GM23338 (cell line): ENCODE measurements around the gene LIMCH1. TPM values are rescaled to one million over a fixed set of nuclear protein-coding genes. Genes with fewer than 3 reads are reported as not detected.
A peak's percentile ranks its signal among the peaks of the same experiment; 100 is the strongest.

Source experiments
- ATAC-seq: fragments of 200-7000 bp; cut with Tn5 transposase; 3 replicates; pipeline ENCODE4 v1.9.1; 2020
- DNase-seq: peaks from one replicate; pipeline ENCODE4 v3.0.0-alpha.2; 2015; ENCODE audit warnings: low spot score
- H2AFZ ChIP-seq: fragments of 200-600 bp; sonication (generic); 2 replicates; pipeline ENCODE4 v1.8.0; 2016; ENCODE audit warnings: antibody characterized with exemption, mild to moderate bottlenecking, moderate library complexity
- H3F3A ChIP-seq: fragments of 200-600 bp; sonication (generic); replicated peaks from 2 replicates; pipeline ENCODE4 v1.8.0; 2017; ENCODE audit warnings: antibody characterized with exemption, mixed run types, low read depth
- H3K27ac ChIP-seq: fragments of 200-600 bp; sonication (generic); 2 replicates; pipeline ENCODE4 v1.6.1; 2016; ENCODE audit warnings: low read depth
- H3K27me3 ChIP-seq: fragments of 200-600 bp; sonication (generic); 2 replicates; pipeline ENCODE4 v1.8.0; 2016; ENCODE audit warnings: mild to moderate bottlenecking, mixed run types, moderate library complexity; ENCODE audit not compliant: insufficient read depth
- H3K36me3 ChIP-seq: fragments of 200-600 bp; sonication (generic); 2 replicates; pipeline ENCODE4 v1.8.0; 2016; ENCODE audit warnings: mild to moderate bottlenecking; ENCODE audit not compliant: insufficient read depth
- H3K4me1 ChIP-seq: fragments of 200-600 bp; sonication (generic); 2 replicates; pipeline ENCODE4 v1.8.0; 2016; ENCODE audit warnings: mild to moderate bottlenecking, moderate library complexity; ENCODE audit not compliant: insufficient read depth
- H3K4me2 ChIP-seq: fragments of 200-600 bp; sonication (generic); 2 replicates; pipeline ENCODE4 v1.7.1; 2017; ENCODE audit warnings: mixed run types
- H3K4me3 ChIP-seq: fragments of 200-600 bp; sonication (generic); 2 replicates; pipeline ENCODE4 v1.6.1; 2016; ENCODE audit warnings: mixed run types
- H3K79me2 ChIP-seq: fragments of 200-600 bp; sonication (generic); replicated peaks from 2 replicates; pipeline ENCODE4 v1.8.0; 2017; ENCODE audit warnings: mild to moderate bottlenecking; ENCODE audit not compliant: insufficient read depth
- H3K9me2 ChIP-seq: fragments of 200-600 bp; sonication (generic); 2 replicates; pipeline ENCODE4 v1.8.0; 2017; ENCODE audit not compliant: insufficient read depth
- H4K20me1 ChIP-seq: fragments of 200-600 bp; sonication (generic); replicated peaks from 2 replicates; pipeline ENCODE4 v1.8.0; 2017; ENCODE audit warnings: mild to moderate bottlenecking; ENCODE audit not compliant: insufficient read depth
- H3K27ac Mint-ChIP-seq: 2 replicates; pipeline ENCODE4 v1.8.0; 2020; ENCODE audit warnings: inconsistent platforms, mild to moderate bottlenecking, moderate library complexity, mixed read lengths
- H3K27me3 Mint-ChIP-seq: 3 replicates; pipeline ENCODE4 v1.8.0; 2022; ENCODE audit warnings: low read depth, mild to moderate bottlenecking, moderate library complexity, mixed read lengths, inconsistent platforms; ENCODE audit not compliant: insufficient read depth, poor library complexity
- H3K36me3 Mint-ChIP-seq: 3 replicates; pipeline ENCODE4 v1.8.0; 2021; ENCODE audit warnings: low read depth, mild to moderate bottlenecking, inconsistent platforms, moderate library complexity, mixed read lengths
- H3K4me1 Mint-ChIP-seq: 3 replicates; pipeline ENCODE4 v1.8.0; 2020; ENCODE audit warnings: mild to moderate bottlenecking, inconsistent platforms, mixed read lengths
- H3K4me3 Mint-ChIP-seq: 3 replicates; pipeline ENCODE4 v1.8.0; 2021; ENCODE audit warnings: moderate library complexity, mild to moderate bottlenecking, inconsistent platforms, mixed read lengths
- H3K9me3 Mint-ChIP-seq: 3 replicates; pipeline ENCODE4 v1.8.0; 2020; ENCODE audit warnings: moderate library complexity, mild to moderate bottlenecking, inconsistent platforms, mixed read lengths
- CREB1 ChIP-seq: fragments of 250-450 bp; sonication (Bioruptor Pico); IDR thresholded peaks from 2 replicates; pipeline ENCODE4 v1.5.0; 2020; ENCODE audit warnings: low read depth, mild to moderate bottlenecking, moderate library complexity
- CTCF ChIP-seq, 2 experiments: fragments of 200-600 bp in 1 of 2; sonication (generic) in 1 of 2; conservative IDR thresholded peaks; 2 replicates each; pipeline versions ENCODE4 v1.5.1 to v1.6.1; 2016 to 2017; ENCODE audit warnings: antibody characterized with exemption in 2 of 2, low read depth in 2 of 2, mild to moderate bottlenecking in 2 of 2, moderate library complexity in 1 of 2
- ETS1 ChIP-seq: IDR thresholded peaks from 2 replicates; pipeline ENCODE4 v1.6.1; 2016; ENCODE audit warnings: antibody characterized with exemption
- EZH2 ChIP-seq: fragments of 200-600 bp; sonication (generic); IDR thresholded peaks from one replicate; pipeline ENCODE4 v1.8.0; 2017; ENCODE audit warnings: antibody characterized with exemption, mild to moderate bottlenecking, low read depth; ENCODE audit not compliant: unreplicated experiment
- EZH2phosphoT487 ChIP-seq: fragments of 200-600 bp; sonication (generic); IDR thresholded peaks from one replicate; pipeline ENCODE4 v1.8.1; 2018; ENCODE audit warnings: antibody characterized with exemption; ENCODE audit not compliant: unreplicated experiment
- JUNB ChIP-seq: IDR thresholded peaks from one replicate; pipeline ENCODE4 v1.6.1; 2016; ENCODE audit warnings: antibody characterized with exemption; ENCODE audit not compliant: unreplicated experiment
- POLR2AphosphoS5 ChIP-seq: IDR thresholded peaks from 2 replicates; pipeline ENCODE4 v1.6.1; 2016; ENCODE audit warnings: antibody characterized with exemption, low read depth
- REST ChIP-seq: IDR thresholded peaks from one replicate; pipeline ENCODE4 v1.6.1; 2018; ENCODE audit warnings: antibody characterized with exemption; ENCODE audit not compliant: unreplicated experiment
- STAT1 ChIP-seq: IDR thresholded peaks from one replicate; pipeline ENCODE4 v1.6.1; 2016; ENCODE audit warnings: antibody characterized with exemption; ENCODE audit not compliant: unreplicated experiment
- ZNF114 ChIP-seq: fragments of 250-450 bp; sonication (Bioruptor Pico); IDR thresholded peaks from 2 replicates; pipeline ENCODE4 v1.5.0; 2020; ENCODE audit warnings: mild to moderate bottlenecking, moderate library complexity
- ZNF331 ChIP-seq: fragments of 250-450 bp; sonication (Bioruptor Pico); IDR thresholded peaks from 2 replicates; pipeline ENCODE4 v1.5.0; 2020; ENCODE audit warnings: low read depth, mild to moderate bottlenecking, moderate library complexity
- polyA plus RNA-seq: library from polyadenylated mRNA; unstranded; fragments of >200 nt; fragmentation: Nextera tagmentation; extraction: Ambion mirVana; gene quantifications from 2 replicates; pipeline ENCODE4 v1.2.1, GENCODE V29; 2016
- total RNA-seq: library from RNA; depleted of rRNA; stranded (reverse); fragments of >200 nt; shearing (Covaris generic); gene quantifications from 2 replicates; pipeline ENCODE4 v1.2.3, GENCODE V29; 2014

The LIMCH1 gene
- total and polyA plus RNA-seq, 2 experiments from 2014 or later, result 1.5 TPM

GRCh38 chr4:41693629-41694028 is 155.7 kb downstream of the LIMCH1 start:
- H3K4me2 ChIP-seq, result no peak overlapping the region
- H3K36me3 ChIP-seq, result no peaks in the 10 kb centered on the region
- Mint-ChIP-seq H3K27me3 (no peaks in the 10 kb centered on the region), H3K27ac (no peak overlapping the region), H3K4me1 (peaks cover 9% of the 10 kb centered on the region), H3K9me3 (no peaks in the 10 kb centered on the region), H3K4me3 (no peak overlapping the region), H3K36me3 (no peaks in the 10 kb centered on the region)
- peak; percentile 55 for DNase-seq
- no peaks in the 10 kb centered on the region for H3K4me1 ChIP-seq
- no peak overlapping the region for H3K4me3 ChIP-seq
- no peaks in the 10 kb centered on the region for H4K20me1 ChIP-seq
- H2AFZ ChIP-seq, result no peak overlapping the region
- H3K79me2 ChIP-seq, result no peaks in the 10 kb centered on the region
- TF ChIP-seq EZH2, result no peak
- no peak for TF ChIP-seq REST
- peak; percentile 59 to 75 for TF ChIP-seq CTCF (conservative IDR thresholded peaks at IDR 0.05; ENCODE audit: low read depth in 2 of 2)
- no peak for TF ChIP-seq EZH2phosphoT487
- no peaks in the 10 kb centered on the region for H3K9me2 ChIP-seq
- no peaks in the 10 kb centered on the region for H3F3A ChIP-seq
- no peak for ATAC-seq
- H3K27ac ChIP-seq, result no peak overlapping the region
- H3K27me3 ChIP-seq, result no peaks in the 10 kb centered on the region

- Histone ChIP-seq H3K36me3 (no peaks in the 10 kb centered on the region), H3K4me2 (no peak overlapping the region), H3K27ac (no peak overlapping the region), H2AFZ (no peak overlapping the region), H3K27me3 (no peaks in the 10 kb centered on the region), H4K20me1 (no peaks in the 10 kb centered on the region), H3K4me3 (no peak overlapping the region), H3K4me1 (no peaks in the 10 kb centered on the region), H3F3A (no peaks in the 10 kb centered on the region), H3K79me2 (no peaks in the 10 kb centered on the region), H3K9me2 (no peaks in the 10 kb centered on the region)
- Mint-ChIP-seq H3K27me3 (no peaks in the 10 kb centered on the region), H3K27ac (no peak overlapping the region), H3K4me1 (peaks cover 9% of the 10 kb centered on the region), H3K9me3 (no peaks in the 10 kb centered on the region), H3K36me3 (no peaks in the 10 kb centered on the region), H3K4me3 (no peak overlapping the region)
- ATAC-seq (no peak), DNase-seq (no peak)
- no peak for TF ChIP-seq EZH2
- no peak for TF ChIP-seq STAT1
- TF ChIP-seq ZNF114 (CRISPR knock-in tag), result no peak
- TF ChIP-seq EZH2phosphoT487, result no peak
- TF ChIP-seq CREB1 (CRISPR knock-in tag), result no peak
- no peak for TF ChIP-seq JUNB
- no peak for TF ChIP-seq POLR2AphosphoS5
- no peak for TF ChIP-seq ETS1
- no peak for TF ChIP-seq ZNF331 (CRISPR knock-in tag)
Measured at GRCh38 chr4:41696131-41696530, 158.2 kb downstream of the LIMCH1 start.
